Measurements from ENCODE around the gene OR2V2. TPM values are rescaled to one million over a fixed set of nuclear protein-coding genes. Genes with fewer than 3 reads are reported as not detected.

OR2V2 gene
- total RNA-seq, 1 donor, result not detected

- no peak for TF ChIP-seq CTCF (IDR thresholded peaks at IDR 0.05; ENCODE audit: insufficient read depth, low read length)
- no peak overlapping the region for H3K4me3 ChIP-seq (ENCODE audit: low read depth, low read length)
- no peak for DNase-seq (ENCODE audit: low read depth)
These were observed 53.4 kb downstream of the OR2V2 start for GRCh38 chr5:181200816-181201215.

GRCh38 chr5:181203093-181203711 is 55.8 kb downstream of the OR2V2 start:
- H3K4me3 ChIP-seq (ENCODE audit: low read depth, low read length), result no peak overlapping the region

GRCh38 chr5:181203777-181204112 is 56.4 kb downstream of the OR2V2 start:
- no peak for DNase-seq (ENCODE audit: low read depth)
- H3K4me3 ChIP-seq (ENCODE audit: low read depth, low read length), result peak overlapping the region; percentile 63
- no peak for TF ChIP-seq CTCF (IDR thresholded peaks at IDR 0.05; ENCODE audit: insufficient read depth, low read length)

More at GRCh38 chr5:181203093-181203711, 55.8 kb downstream of the OR2V2 start:
- TF ChIP-seq CTCF (IDR thresholded peaks at IDR 0.05; ENCODE audit: insufficient read depth, low read length), result no peak
- peak; percentile 63 for DNase-seq (ENCODE audit: low read depth)

GRCh38 chr5:181204113-181204825 is 56.9 kb downstream of the OR2V2 start:
- TF ChIP-seq CTCF (IDR thresholded peaks at IDR 0.05; ENCODE audit: insufficient read depth, low read length), result no peak
- DNase-seq (ENCODE audit: low read depth), result no peak

GRCh38 chr5:181204826-181205760 is 57.7 kb downstream of the OR2V2 start, which contains the start of gene TRIM7:
Gene TRIM7, minus strand, starts transcription at chr5:181205196. Its CDS starts 86 bp downstream, at chr5:181205110.
- no peak for DNase-seq (ENCODE audit: low read depth)
- no peak for TF ChIP-seq CTCF (IDR thresholded peaks at IDR 0.05; ENCODE audit: insufficient read depth, low read length)
- H3K4me3 ChIP-seq (ENCODE audit: low read depth, low read length), result peak within 1 kb of the TSS; percentile 63

More at GRCh38 chr5:181204113-181204825, 56.9 kb downstream of the OR2V2 start:
- peak overlapping the region; percentile 63 for H3K4me3 ChIP-seq (ENCODE audit: low read depth, low read length)

- DNase-seq (ENCODE audit: low read depth), result no peak
These were observed 58.6 kb downstream of the OR2V2 start for GRCh38 chr5:181205761-181206649.

More at GRCh38 chr5:181205761-181206649, 58.6 kb downstream of the OR2V2 start:
- no peak for TF ChIP-seq CTCF (IDR thresholded peaks at IDR 0.05; ENCODE audit: insufficient read depth, low read length)
- H3K4me3 ChIP-seq (ENCODE audit: low read depth, low read length), result peak overlapping the region; percentile 49

Measured in fibroblast of the aortic adventitia (primary cell).